ENCODE results near the gene TRIM7.

Gene TRIM7

GRCh38 chr5:181204826-181205760 lies at the start of gene TRIM7:
TRIM7 (minus strand) TSS chr5:181205196; CDS start chr5:181205110, 86 bp downstream.
- DNase-seq (ENCODE audit: low read depth, low spot score): no peak
- H3K27ac ChIP-seq: peak within 1 kb of the TSS; percentile 83

- no peak for DNase-seq (ENCODE audit: low read depth, low spot score)
- H3K27ac ChIP-seq: peak overlapping the region; percentile 99
Observed at GRCh38 chr5:181248277-181248676, 43.3 kb upstream of the TRIM7 start.

- DNase-seq (ENCODE audit: low read depth, low spot score): no peak
- peak overlapping the region; percentile 99 for H3K27ac ChIP-seq
Observed at GRCh38 chr5:181246276-181247049, 41.5 kb upstream of the TRIM7 start.

GRCh38 chr5:181245427-181246275 lies 40.7 kb upstream of the TRIM7 start:
- peak overlapping the region; percentile 99 for H3K27ac ChIP-seq
- no peak for DNase-seq (ENCODE audit: low read depth, low spot score)

- DNase-seq (ENCODE audit: low read depth, low spot score): peak; percentile 48
- H3K27ac ChIP-seq: peak within 1 kb of the TSS; percentile 99
Observed at GRCh38 chr5:181243564-181244343, 38.8 kb upstream of the TRIM7 start, which contains the start of gene RACK1. RACK1 (minus strand) TSS chr5:181243906; CDS start chr5:181243800, 106 bp downstream.

- peak overlapping the region; percentile 99 for H3K27ac ChIP-seq
- no peak for DNase-seq (ENCODE audit: low read depth, low spot score)
Observed at GRCh38 chr5:181243018-181243563, 38.1 kb upstream of the TRIM7 start.

GRCh38 chr5:181242031-181242451 lies 37.0 kb upstream of the TRIM7 start:
- no peak for DNase-seq (ENCODE audit: low read depth, low spot score)
- peak overlapping the region; percentile 99 for H3K27ac ChIP-seq

DNA sequence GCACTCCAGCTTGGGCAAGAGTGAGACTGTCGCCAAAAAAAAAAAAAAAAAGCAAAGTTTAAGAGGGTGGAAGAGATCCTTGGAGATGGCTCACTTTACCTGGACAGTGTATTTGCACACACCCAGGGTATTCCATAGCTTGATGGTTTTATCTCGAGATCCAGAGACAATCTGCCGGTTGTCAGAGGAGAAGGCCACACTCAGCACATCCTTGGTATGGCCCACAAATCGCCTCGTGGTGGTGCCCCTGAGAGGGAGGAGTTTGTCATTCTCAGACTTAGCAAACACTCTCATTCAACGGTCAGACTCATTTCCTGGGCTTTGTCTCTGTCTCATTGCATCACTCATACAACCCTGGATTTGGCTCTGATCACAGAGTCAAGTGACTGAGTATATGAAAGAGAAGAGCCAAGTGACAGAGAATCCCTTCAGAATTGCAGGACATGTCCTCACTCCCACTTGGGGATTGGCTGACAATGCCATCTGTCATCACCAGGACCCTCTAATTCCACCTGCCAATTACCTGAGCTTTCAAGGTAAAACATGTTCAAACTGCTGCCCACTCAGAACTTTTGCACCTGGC lies 36.5 kb upstream of the TRIM7 start:
- peak overlapping the region; percentile 99 for H3K27ac ChIP-seq
- DNase-seq (ENCODE audit: low read depth, low spot score): peak; percentile 68

- no peak for DNase-seq (ENCODE audit: low read depth, low spot score)
- peak overlapping the region; percentile 99 for H3K27ac ChIP-seq
Observed at GRCh38 chr5:181239062-181239663, 34.2 kb upstream of the TRIM7 start.

DNA sequence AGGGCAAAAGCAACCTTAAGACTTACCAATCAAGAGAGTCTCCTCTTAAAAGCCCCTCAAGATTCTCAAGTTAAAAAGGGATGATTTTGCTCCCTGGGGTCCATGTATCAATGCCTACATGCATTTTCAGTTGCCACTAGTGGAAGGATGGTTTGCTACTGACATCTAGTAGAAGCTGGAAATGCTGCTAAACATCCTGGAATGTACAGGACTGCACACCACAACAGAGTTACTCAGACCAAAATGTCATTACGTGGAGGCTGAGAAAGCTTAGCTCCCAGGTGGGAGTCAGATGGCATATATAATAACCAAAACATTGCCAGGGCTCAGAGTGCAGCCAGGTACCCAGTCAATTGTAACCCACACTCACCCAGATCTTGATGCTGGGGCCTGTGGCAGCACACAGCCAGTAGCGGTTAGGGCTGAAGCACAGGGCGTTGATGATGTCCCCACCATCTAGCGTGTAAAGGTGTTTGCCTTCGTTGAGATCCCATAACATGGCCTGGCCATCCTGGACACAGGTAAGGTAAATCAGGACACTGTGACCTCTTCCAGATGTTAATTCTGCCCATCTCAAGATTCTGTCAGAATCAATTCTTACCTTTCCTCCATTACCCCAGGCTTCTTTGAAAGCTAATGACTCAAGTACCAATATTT lies 32.9 kb upstream of the TRIM7 start:
- peak overlapping the region; percentile 99 for H3K27ac ChIP-seq
- DNase-seq (ENCODE audit: low read depth, low spot score): no peak

DNA sequence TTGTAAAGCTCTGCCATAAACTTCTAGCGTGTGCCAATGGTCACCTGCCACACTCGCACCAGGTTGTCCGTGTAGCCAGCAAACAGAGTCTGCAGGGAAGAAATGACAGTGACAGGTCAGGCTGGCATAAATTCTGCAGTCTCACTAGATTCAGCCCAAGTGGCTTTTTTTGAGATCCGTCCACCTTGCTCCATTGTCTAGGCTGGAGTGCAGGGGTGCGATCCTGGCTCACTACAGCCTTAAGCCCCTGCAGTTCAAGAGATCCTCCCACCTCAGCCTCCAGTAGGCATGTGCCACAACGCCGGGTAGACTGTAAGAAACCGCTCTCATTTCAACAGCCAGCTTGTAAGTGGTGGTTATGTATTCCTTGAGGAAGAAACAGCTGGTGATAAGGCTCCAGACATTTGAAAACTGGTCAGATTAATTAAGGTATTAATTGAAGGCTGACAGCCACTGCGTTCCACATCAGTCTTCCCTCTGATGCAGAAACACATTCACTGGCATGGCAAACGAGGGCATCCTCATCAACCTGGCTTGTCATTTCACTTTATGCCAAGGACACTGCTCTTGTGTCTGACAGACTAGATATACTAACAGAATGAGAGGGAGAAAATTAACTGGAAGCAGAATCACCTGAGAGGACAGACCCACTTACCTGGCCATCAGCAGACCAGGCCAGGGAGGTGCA lies 32.1 kb upstream of the TRIM7 start:
- peak overlapping the region; percentile 99 for H3K27ac ChIP-seq
- no peak for DNase-seq (ENCODE audit: low read depth, low spot score)

DNA sequence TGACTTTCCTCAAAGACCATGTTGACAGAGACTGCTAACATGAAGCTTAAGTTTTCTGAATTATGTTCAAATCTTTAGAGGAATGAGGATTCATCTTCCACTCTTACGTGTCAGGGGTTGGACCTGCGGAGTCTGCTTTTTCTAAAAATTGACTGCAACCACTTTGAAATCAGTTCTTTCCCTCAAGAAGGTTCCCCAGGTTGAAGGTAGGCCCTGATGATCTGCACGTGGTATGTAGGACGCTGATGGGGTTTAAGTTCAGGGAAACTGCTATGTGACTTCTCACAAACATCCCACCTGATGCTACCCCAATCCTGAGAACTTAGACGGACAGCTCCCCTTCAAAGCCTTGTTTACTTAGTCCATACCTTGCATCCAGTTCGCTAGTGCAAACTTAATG lies 31.5 kb upstream of the TRIM7 start:
- peak overlapping the region; percentile 45 for H3K27ac ChIP-seq
- DNase-seq (ENCODE audit: low read depth, low spot score): no peak

DNA sequence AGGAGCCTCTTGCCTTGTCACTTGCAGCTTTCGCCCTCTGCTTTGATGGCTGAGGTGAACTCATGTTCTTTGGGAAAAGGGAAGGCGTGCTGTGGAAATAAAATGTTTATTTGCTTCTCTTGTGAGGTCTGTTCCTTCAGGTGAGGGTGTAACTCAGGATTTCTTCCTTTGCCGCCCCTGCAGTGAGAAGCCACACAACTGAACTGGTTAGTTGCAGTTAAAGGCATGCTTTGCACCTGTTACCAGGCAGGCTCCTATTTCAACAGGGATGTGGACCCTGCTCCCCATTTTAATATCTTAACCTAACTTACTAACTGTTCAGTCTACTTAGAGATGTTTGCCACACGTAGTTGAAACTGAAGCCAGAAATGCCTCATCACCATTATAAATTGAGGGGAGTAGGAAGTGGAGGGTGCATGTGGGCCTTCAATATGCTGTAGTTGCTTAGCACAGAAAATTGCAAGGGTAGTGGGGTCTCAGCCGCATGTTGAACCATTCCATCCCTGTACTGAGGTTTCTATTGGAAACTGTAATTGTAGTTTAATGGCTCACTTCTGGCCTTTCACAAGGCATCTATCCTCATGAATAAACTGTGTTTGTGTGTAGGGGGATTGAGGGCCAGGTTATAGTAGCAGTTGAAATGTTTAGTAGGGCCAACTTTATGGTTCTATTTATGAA lies 30.8 kb upstream of the TRIM7 start:
- H3K27ac ChIP-seq: peak overlapping the region; percentile 45
- no peak for DNase-seq (ENCODE audit: low read depth, low spot score)

DNA sequence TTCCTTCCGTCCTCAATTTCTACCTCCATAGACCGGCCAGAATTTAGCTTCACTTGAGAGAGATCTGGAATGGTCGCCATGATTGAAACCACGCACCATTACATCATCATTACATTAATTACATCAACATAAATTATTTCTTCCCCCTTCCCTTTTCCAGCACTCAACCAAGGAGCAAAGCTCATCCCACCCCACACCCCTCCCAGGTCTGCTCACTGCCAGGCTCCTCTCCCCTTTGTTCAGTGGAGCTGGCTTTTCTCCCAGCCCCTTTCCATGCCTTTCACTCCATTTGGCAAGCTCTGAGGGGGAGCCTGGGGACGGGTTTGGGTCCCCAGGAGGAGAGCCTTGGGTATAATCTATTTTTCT lies 30.3 kb upstream of the TRIM7 start:
- DNase-seq (ENCODE audit: low read depth, low spot score): no peak
- H3K27ac ChIP-seq: peak overlapping the region; percentile 45

GRCh38 chr5:181234455-181235306 lies 29.7 kb upstream of the TRIM7 start:
- DNase-seq (ENCODE audit: low read depth, low spot score): no peak

More at GRCh38 chr5:181234455-181235306, 29.7 kb upstream of the TRIM7 start:
- H3K27ac ChIP-seq: peak overlapping the region; percentile 45

All from epithelial cell of prostate (primary cell).